Fibroblast of skin of scalp (primary cell): ENCODE measurements around the gene STUM.

Source experiments
- DNase-seq: peaks from one replicate; pipeline ENCODE4 v3.0.0-alpha.2; 2013

STUM gene

GRCh38 chr1:226642421-226642820 lies 93.9 kb downstream of the STUM start:
- DNase-seq = no peak

GRCh38 chr1:226643177-226643576 lies 94.6 kb downstream of the STUM start:
- no peak for DNase-seq

- no peak for DNase-seq
Observed at GRCh38 chr1:226643611-226644540, 95.3 kb downstream of the STUM start.

- peak; percentile 31 for DNase-seq
Observed at GRCh38 chr1:226644541-226645176, 96.1 kb downstream of the STUM start.

GRCh38 chr1:226645279-226645976 lies 96.9 kb downstream of the STUM start:
- DNase-seq = no peak

- no peak for DNase-seq
Observed at GRCh38 chr1:226646026-226646869, 97.7 kb downstream of the STUM start.

- no peak for DNase-seq
Observed at GRCh38 chr1:226646870-226647449, 98.4 kb downstream of the STUM start.

- no peak for DNase-seq
Observed at GRCh38 chr1:226647719-226648118, 99.2 kb downstream of the STUM start.

- no peak for DNase-seq
Observed at GRCh38 chr1:226648421-226648820, 99.9 kb downstream of the STUM start.

- no peak for DNase-seq
Observed at GRCh38 chr1:226649244-226649643, 100.7 kb downstream of the STUM start.

GRCh38 chr1:226649780-226650179 lies 101.2 kb downstream of the STUM start:
- peak; percentile 42 for DNase-seq

GRCh38 chr1:226650236-226650841 lies 101.8 kb downstream of the STUM start:
- no peak for DNase-seq

GRCh38 chr1:226651041-226651731 lies 102.6 kb downstream of the STUM start:
- no peak for DNase-seq

GRCh38 chr1:226651732-226652105 lies 103.2 kb downstream of the STUM start:
- no peak for DNase-seq

GRCh38 chr1:226652613-226653012 lies 104.0 kb downstream of the STUM start:
- DNase-seq = no peak

GRCh38 chr1:226653311-226653921 lies 104.9 kb downstream of the STUM start:
- DNase-seq = no peak

- DNase-seq = peak; percentile 85
Observed at GRCh38 chr1:226654046-226654667, 105.6 kb downstream of the STUM start.

- DNase-seq = no peak
Observed at GRCh38 chr1:226654668-226655055, 106.1 kb downstream of the STUM start.

- peak; percentile 68 for DNase-seq
Observed at GRCh38 chr1:226655251-226656163, 106.9 kb downstream of the STUM start.
